Ovary (tissue), 9 donors: ENCODE data around the gene TRIM28. TPM values are rescaled to one million over a fixed set of nuclear protein-coding genes. Genes with fewer than 3 reads are reported as not detected.

Experiments
- DNase-seq, 5 donors: peaks; one replicate each; pipeline ENCODE4 v3.0.0-alpha.2; 2019 to 2020
- H3K27ac ChIP-seq, 2 donors: fragments of 200-600 bp; one replicate each; pipeline versions ENCODE4 v1.5.1 to v1.8.0; 2019 to 2022
- H3K27me3 ChIP-seq: fragments of 200-600 bp; one replicate; pipeline ENCODE4 v1.8.0; 2022
- H3K36me3 ChIP-seq: fragments of 200-600 bp; sonication (generic); one replicate; pipeline ENCODE4 v1.5.1; 2019
- H3K4me1 ChIP-seq: one replicate; pipeline ENCODE4 v1.8.1; 2013; ENCODE audit warnings: mild to moderate bottlenecking, moderate library complexity; ENCODE audit not compliant: insufficient read depth
- H3K4me3 ChIP-seq: fragments of 200-600 bp; sonication (generic); one replicate; pipeline ENCODE4 v1.5.1; 2017
- H3K9me3 ChIP-seq, 2 donors: fragments of 200-600 bp in 1 of 2; sonication (generic) in 1 of 2; one replicate each; pipeline versions ENCODE4 v1.5.1 to v1.8.1; 2013 to 2019; ENCODE audit warnings: mild to moderate bottlenecking in 1 of 2, moderate library complexity in 1 of 2
- EP300 ChIP-seq: sonication (generic); formaldehyde crosslinking; IDR thresholded peaks from one replicate; pipeline ENCODE4 v1.6.1; 2017; ENCODE audit warnings: antibody characterized with exemption
- POLR2A ChIP-seq: fragments of 450-650 bp; IDR thresholded peaks from one replicate; pipeline ENCODE4 v1.6.1; 2017; ENCODE audit warnings: antibody characterized with exemption, mild to moderate bottlenecking, moderate library complexity
- WGBS, 3 donors: extraction: QIAGEN DNeasy Blood & Tissue Kit in 1 of 3; methylation state at CpG; one replicate each; pipeline versions ENCODE4 v1.1.5 to v1.1.7; 2013 to 2017; 5-methylcytosine and 5-hydroxymethylcytosine counted together
- intact Hi-C, 4 donors: fragments of 100-400 bp; cut with DNase I; formaldehyde crosslinking; loops; one replicate each; pipeline versions ENCODE4 v1.11.0 to v1.15.1; 2022 to 2023
- polyA plus RNA-seq, 2 donors: library from polyadenylated mRNA; stranded (reverse); fragments of 200-250 nt in 1 of 2; fragments of 350-450 nt in 1 of 2; fragmentation: Illumina TruSeq in 1 of 2; extraction: RNeasy Lipid Tissue Mini Kit (QIAGEN cat#74804) in 1 of 2; gene quantifications; one replicate each; pipeline ENCODE4 v1.2.3, GENCODE V29; 2013 to 2014
- total RNA-seq, 7 donors: library from RNA; depleted of rRNA in 2 of 7; stranded (reverse); fragments of >200 nt in 2 of 7; fragmentation: NEBNext Ultra II Directional in 3 of 7; extraction: Animal tissue kit (Norgen Biotek cat#: 25700) in 3 of 7; gene quantifications; one replicate each; pipeline versions ENCODE4 v1.1.0 to v1.2.4, GENCODE V29; 2016 to 2023
- TF ChIP-seq, protein P1 (sequence below), 3 donors: fragments of 450-650 bp in 2 of 3; fragments of 200-600 bp in 1 of 3; IDR thresholded peaks; one replicate each; pipeline versions ENCODE4 v1.5.1 to v1.8.0; 2016 to 2022; ENCODE audit warnings: antibody characterized with exemption in 3 of 3, mild to moderate bottlenecking in 1 of 3
- donor health status: DM: no; HTN: no; CAD: no; lungs with moderate emphysema.
- donor health status: DM: no; HTN: no; CAD: no.
- donor health status: Bipolar disorder and iron deficiency.
- donor health status: DM: yes; HTN: yes; CAD: no.
- donor health status: DM: no; HTN: no; CAD: no.
- donor health status: DM: yes; HTN: yes; CAD: no.

TRIM28 gene
- total and polyA plus RNA-seq, 9 donors = 193 to 505 (median 317) TPM

DNA sequence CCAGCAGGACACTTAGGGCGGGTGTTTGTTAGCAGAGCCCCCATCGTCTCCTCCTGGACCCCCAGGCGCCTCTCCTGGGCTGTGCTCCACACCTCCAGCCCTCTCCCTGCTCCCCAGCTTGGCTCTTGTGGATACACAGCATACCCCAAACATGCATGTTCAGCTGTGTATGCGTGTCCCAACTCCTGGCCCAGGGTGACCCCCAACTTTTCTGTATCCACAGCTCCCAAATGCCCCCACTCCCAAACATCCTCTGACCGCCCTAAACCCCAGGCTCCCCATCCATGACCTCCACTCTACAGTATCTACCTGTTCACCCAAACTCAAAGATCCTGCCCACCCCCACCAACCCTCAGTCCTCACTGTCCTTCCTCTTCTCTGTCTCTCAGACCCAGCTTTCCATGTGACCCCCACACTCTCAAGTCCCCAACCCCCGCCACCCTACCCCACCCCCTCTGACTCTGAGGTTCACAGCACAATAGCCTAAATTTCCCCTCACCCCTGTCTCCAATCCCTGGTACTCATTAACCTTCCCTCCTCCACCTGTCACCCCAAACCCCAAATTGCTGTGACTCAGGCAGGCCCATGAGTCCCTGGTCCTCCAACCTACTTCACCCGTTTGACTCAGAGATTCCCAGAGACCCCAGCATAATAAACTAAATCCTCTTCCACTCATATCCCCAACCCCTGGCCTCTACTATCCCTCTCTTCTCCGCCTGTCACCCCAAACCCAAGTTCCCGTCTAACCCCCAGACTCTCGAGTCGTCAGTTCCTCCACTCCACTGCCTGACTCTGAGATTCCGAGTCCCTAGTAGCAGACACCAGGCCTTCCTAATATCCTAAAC, 13.6 kb downstream of the TRIM28 start:
- TF ChIP-seq, protein P1, sequence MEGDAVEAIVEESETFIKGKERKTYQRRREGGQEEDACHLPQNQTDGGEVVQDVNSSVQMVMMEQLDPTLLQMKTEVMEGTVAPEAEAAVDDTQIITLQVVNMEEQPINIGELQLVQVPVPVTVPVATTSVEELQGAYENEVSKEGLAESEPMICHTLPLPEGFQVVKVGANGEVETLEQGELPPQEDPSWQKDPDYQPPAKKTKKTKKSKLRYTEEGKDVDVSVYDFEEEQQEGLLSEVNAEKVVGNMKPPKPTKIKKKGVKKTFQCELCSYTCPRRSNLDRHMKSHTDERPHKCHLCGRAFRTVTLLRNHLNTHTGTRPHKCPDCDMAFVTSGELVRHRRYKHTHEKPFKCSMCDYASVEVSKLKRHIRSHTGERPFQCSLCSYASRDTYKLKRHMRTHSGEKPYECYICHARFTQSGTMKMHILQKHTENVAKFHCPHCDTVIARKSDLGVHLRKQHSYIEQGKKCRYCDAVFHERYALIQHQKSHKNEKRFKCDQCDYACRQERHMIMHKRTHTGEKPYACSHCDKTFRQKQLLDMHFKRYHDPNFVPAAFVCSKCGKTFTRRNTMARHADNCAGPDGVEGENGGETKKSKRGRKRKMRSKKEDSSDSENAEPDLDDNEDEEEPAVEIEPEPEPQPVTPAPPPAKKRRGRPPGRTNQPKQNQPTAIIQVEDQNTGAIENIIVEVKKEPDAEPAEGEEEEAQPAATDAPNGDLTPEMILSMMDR (IDR thresholded peaks at IDR 0.05) = no peak
- TF ChIP-seq POLR2A = no peak
- H3K9me3 ChIP-seq = no peaks in the 10 kb centered on the region
- H3K27ac ChIP-seq = peak overlapping the region; percentile 88 to 99
- 25 to 31% (median 27%) methylated on average over 12 of the region's 12 CpGs for WGBS, 3 donors
- H3K4me1 ChIP-seq = peaks cover 26% of the 10 kb centered on the region
- H3K27me3 ChIP-seq = no peaks in the 10 kb centered on the region
- no peaks in the 10 kb centered on the region for H3K36me3 ChIP-seq
- peak in 4 of 5 donors; percentile 35 to 43 (median 39) for DNase-seq
- peak overlapping the region; percentile 70 for H3K4me3 ChIP-seq
- intact Hi-C loops = loop anchor here in 1 of 4 donors (1.0 kb wide), 1 partner anchor 38 kb away; the partner anchor contains the start of gene ZBTB45

DNA sequence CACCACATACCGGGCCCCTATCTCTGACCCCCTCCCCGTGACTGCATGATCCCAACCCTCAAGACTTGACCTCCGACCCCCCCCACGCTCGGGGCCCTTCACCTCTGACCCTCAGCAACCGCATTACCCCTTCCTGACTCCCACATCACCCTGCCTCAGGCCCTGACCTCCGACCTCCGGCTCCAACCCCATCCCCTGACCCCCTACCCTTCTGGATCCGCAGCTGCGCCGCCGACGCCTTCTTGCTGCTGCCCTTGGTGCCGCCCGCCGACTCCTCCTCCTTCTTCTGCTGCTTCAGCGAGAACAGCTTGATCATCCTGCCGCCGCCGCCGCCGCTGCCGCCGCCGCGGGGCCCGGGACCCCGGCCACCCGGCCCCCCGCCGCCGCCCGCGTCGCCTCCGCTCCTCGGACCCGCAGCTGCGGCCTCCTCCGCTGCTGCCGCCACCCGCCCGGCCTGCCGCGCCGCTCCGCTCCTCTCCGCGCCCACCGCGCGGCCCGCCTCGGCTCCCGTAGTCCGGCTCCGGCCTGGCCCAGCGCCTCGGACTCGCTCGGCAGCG, 14.3 kb downstream of the TRIM28 start, which contains the start of gene UBE2M:
Gene UBE2M (minus strand): TSS at position 546 of the 557 bp plus-strand sequence. CDS start 230 bp downstream, at position 316.
- peaks cover 33% of the 10 kb centered on the region for H3K4me1 ChIP-seq
- peak; percentile 69 to 85 (median 81) for DNase-seq
- H3K36me3 ChIP-seq = no peaks in the 10 kb centered on the region
- peak within 1 kb of the TSS; percentile 70 for H3K4me3 ChIP-seq
- peak within 1 kb of the TSS; percentile 88 to 99 for H3K27ac ChIP-seq
- WGBS, 3 donors = 1 to 2% (median 1%) methylated on average over 19 to 62 of the region's 62 CpGs
- no peaks in the 10 kb centered on the region for H3K9me3 ChIP-seq
- intact Hi-C loops = loop anchor here in 1 of 4 donors (1.0 kb wide), 1 partner anchor 39 kb away; the partner anchor contains the start of gene ZBTB45
- TF ChIP-seq, protein P1 (IDR thresholded peaks at IDR 0.05) = no peak
- TF ChIP-seq EP300 (no peak), POLR2A (no peak)
- H3K27me3 ChIP-seq = no peaks in the 10 kb centered on the region

DNA sequence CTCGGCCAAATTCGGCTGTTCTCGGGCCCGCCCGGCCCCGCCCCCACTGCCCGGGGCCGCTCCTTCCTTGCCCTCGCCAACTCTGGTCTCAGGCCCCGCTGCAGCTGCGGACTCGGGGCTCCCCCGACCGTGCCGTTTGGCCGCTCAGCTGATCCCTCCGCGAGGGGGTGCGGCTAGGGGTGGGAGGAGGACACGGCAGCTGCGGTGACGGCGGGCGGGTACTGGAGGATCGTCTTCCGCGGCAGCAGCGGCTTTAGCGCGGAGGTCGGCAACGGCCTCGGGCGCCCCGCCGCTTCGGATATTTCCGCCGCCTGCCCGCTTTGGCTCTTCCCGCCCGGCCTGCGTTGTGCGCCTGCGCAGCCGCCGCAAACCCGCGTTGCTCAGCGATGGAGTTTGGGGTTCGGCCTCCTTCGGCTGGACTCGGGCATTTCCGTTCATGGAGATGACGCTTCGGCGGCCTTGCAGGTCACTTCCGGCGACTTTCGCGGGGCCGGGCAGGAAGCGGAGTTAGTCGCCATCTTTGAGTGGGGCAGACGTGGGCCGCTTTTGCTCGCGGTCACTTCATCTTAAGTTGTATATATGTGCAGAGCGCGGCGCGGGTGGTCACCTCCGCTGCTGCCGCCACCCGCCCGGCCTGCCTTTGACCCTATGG, 14.9 kb downstream of the TRIM28 start:
- Histone ChIP-seq H3K9me3 (no peaks in the 10 kb centered on the region), H3K36me3 (no peaks in the 10 kb centered on the region), H3K4me1 (peaks cover 33% of the 10 kb centered on the region), H3K4me3 (peak overlapping the region; percentile 70), H3K27ac (peak overlapping the region; percentile 88 to 99), H3K27me3 (no peaks in the 10 kb centered on the region)
- intact Hi-C loops = loop anchor here in 1 of 4 donors (1.0 kb wide), 1 partner anchor 39 kb away; the partner anchor contains the start of gene ZBTB45
- 0% methylated on average over 29 to 76 of the region's 76 CpGs for WGBS, 3 donors
- TF ChIP-seq, protein P1 (IDR thresholded peaks at IDR 0.05) = no peak
- TF ChIP-seq POLR2A (no peak), EP300 (no peak)
- peak; percentile 99 to 100 (median 100) for DNase-seq

DNA sequence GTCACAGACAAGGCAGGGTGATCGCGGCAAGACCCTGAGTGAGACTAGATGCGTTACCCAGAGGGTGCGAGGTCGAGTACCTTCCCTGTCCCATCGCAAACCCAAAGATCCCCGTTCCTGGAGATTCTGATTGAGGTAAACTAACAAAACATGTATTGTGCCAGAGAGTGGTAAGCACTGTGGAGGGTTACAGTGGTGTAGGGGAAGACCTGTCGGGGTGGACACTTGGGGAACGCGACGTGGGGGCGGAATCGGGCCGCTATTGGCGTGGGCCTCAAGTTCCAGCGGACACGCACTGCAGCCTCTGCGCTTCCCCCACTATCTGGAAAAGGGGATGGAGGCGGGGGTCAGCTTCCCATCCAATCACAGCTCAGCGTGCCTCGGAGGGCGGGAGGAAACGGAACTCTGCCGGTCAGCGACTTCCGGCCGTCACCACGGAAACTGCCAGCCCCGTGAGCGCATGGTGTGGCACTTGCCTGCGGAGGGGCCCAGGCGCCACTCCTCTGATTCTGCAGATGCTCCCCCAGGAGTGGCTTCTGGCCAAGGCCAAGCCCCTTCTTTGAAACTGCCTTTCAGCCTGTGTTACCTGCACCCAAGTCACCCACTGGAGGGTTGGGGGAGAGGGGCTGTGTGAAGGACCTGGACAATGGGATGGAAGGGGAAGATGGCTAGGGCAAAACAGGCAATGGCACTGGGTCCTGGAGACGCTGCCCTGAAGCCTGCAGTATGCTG, 15.6 kb downstream of the TRIM28 start:
- WGBS, 3 donors = 0 to 2% (median 0%) methylated on average over 33 of the region's 33 CpGs
- Histone ChIP-seq H3K9me3 (no peaks in the 10 kb centered on the region), H3K4me3 (peak overlapping the region; percentile 70), H3K36me3 (no peaks in the 10 kb centered on the region), H3K4me1 (peaks cover 26% of the 10 kb centered on the region), H3K27me3 (no peaks in the 10 kb centered on the region), H3K27ac (peak overlapping the region; percentile 88 to 99)
- intact Hi-C loops = no loop called here
- DNase-seq = peak; percentile 92 to 94 (median 93)
- TF ChIP-seq, protein P1 (IDR thresholded peaks at IDR 0.05) = no peak
- TF ChIP-seq POLR2A = peak; percentile 93
